IMR-90 (cell line): Measurements from ENCODE around the gene ERCC6. TPM values are rescaled to one million over a fixed set of nuclear protein-coding genes. Genes with fewer than 3 reads are reported as not detected.

Experiments
- ATAC-seq: fragments of 200-7000 bp; cut with Tn5 transposase; 2 replicates; pipeline ENCODE4 v1.9.1; 2020; ENCODE audit warnings: low read depth, mild to moderate bottlenecking, moderate library complexity
- BruUV-seq: library from RNA; stranded (reverse); fragments of 400-500 nt; replicated peaks from 2 replicates; lab custom pipeline; 2021; lab: Mats Ljungman, UMichigan
- CTCF ChIA-PET: fragments of 300-600 bp; formaldehyde crosslinking; extraction: SDS; loops from one replicate; lab custom pipeline; 2021; ENCODE audit warnings: antibody characterized with exemption; lab: Yijun Ruan, JAX
- POLR2A ChIA-PET: fragments of 300-600 bp; sonication (Branson Sonifier 250); formaldehyde crosslinking; loops from one replicate; lab custom pipeline; 2022; ENCODE audit warnings: antibody characterized with exemption; ENCODE audit not compliant: unreplicated experiment; lab: Charles Lee
- DNase-seq: peaks from one replicate; pipeline ENCODE4 v3.0.0; 2013
- H2AFZ ChIP-seq: replicated peaks from 2 replicates; pipeline ENCODE3; 2013; ENCODE audit warnings: low read length, mild to moderate bottlenecking; ENCODE audit not compliant: poor library complexity
- H2AK5ac ChIP-seq: 2 replicates; pipeline ENCODE4 v1.6.1; 2013; ENCODE audit warnings: low read depth, low read length, inconsistent platforms
- H2AK9ac ChIP-seq: replicated peaks from 2 replicates; pipeline ENCODE3; 2013; ENCODE audit warnings: mild to moderate bottlenecking, low read depth, low read length, moderate library complexity; ENCODE audit not compliant: poor library complexity
- H2BK120ac ChIP-seq: 2 replicates; pipeline ENCODE4 v1.6.1; 2013; ENCODE audit warnings: low read depth, low read length, inconsistent platforms
- H2BK15ac ChIP-seq: 3 replicates; pipeline ENCODE4 v1.6.1; 2013; ENCODE audit warnings: low read depth, low read length, inconsistent platforms
- H2BK20ac ChIP-seq: 2 replicates; pipeline ENCODE4 v1.6.1; 2013; ENCODE audit warnings: low read depth, mild to moderate bottlenecking, inconsistent platforms, low read length, moderate library complexity
- H2BK5ac ChIP-seq: 2 replicates; pipeline ENCODE4 v1.6.1; 2013; ENCODE audit warnings: mild to moderate bottlenecking, low read depth, low read length, inconsistent platforms; ENCODE audit not compliant: poor library complexity, severe bottlenecking
- H3K14ac ChIP-seq: replicated peaks from 2 replicates; pipeline ENCODE4 v1.6.1; 2013; ENCODE audit warnings: low read depth, low read length, inconsistent platforms
- H3K18ac ChIP-seq: 2 replicates; pipeline ENCODE4 v1.6.1; 2013; ENCODE audit warnings: low read depth, low read length, control low read depth
- H3K23ac ChIP-seq: 2 replicates; pipeline ENCODE4 v1.6.1; 2013; ENCODE audit warnings: low read depth, low read length, inconsistent platforms
- H3K27ac ChIP-seq: 2 replicates; pipeline ENCODE4 v1.5.1; 2013; ENCODE audit warnings: mild to moderate bottlenecking, control low read depth, low read length; ENCODE audit not compliant: insufficient read depth
- H3K27me3 ChIP-seq: 2 replicates; pipeline ENCODE4 v1.6.1; 2013; ENCODE audit warnings: low read length; ENCODE audit not compliant: control insufficient read depth, insufficient read depth
- H3K36me3 ChIP-seq: 2 replicates; pipeline ENCODE4 v1.6.1; 2013; ENCODE audit warnings: low read length, mixed read lengths; ENCODE audit not compliant: control insufficient read depth, insufficient read depth
- H3K4ac ChIP-seq: 2 replicates; pipeline ENCODE4 v1.6.1; 2013; ENCODE audit warnings: low read depth, low read length, inconsistent platforms
- H3K4me1 ChIP-seq: 2 replicates; pipeline ENCODE4 v1.6.1; 2013; ENCODE audit warnings: low read length, mixed read lengths; ENCODE audit not compliant: control insufficient read depth, insufficient read depth
- H3K4me2 ChIP-seq: 2 replicates; pipeline ENCODE4 v1.6.1; 2013; ENCODE audit warnings: low read depth, mild to moderate bottlenecking, control low read depth, low read length, moderate library complexity
- H3K4me3 ChIP-seq: 2 replicates; pipeline ENCODE4 v1.5.1; 2013; ENCODE audit warnings: low read depth, mild to moderate bottlenecking, control low read depth, low read length, moderate library complexity; ENCODE audit not compliant: insufficient read depth
- H3K56ac ChIP-seq: 2 replicates; pipeline ENCODE4 v1.6.1; 2013; ENCODE audit warnings: low read length, inconsistent platforms; ENCODE audit not compliant: insufficient read depth; ENCODE audit errors: extremely low read depth
- H3K79me1 ChIP-seq, 2 experiments: 2 replicates each; pipeline ENCODE4 v1.6.1; 2013; ENCODE audit warnings: low read length in 2 of 2, inconsistent platforms in 1 of 2, low read depth in 1 of 2
- H3K9ac ChIP-seq: 2 replicates; pipeline ENCODE4 v1.6.1; 2013; ENCODE audit warnings: low read depth, low read length, control low read depth
- H3K9me1 ChIP-seq: 2 replicates; pipeline ENCODE4 v1.6.1; 2013; ENCODE audit warnings: low read length, inconsistent platforms; ENCODE audit not compliant: insufficient read depth
- H3K9me3 ChIP-seq: 2 replicates; pipeline ENCODE4 v1.6.1; 2013; ENCODE audit warnings: low read length; ENCODE audit not compliant: control insufficient read depth, insufficient read depth
- H4K20me1 ChIP-seq: 2 replicates; pipeline ENCODE4 v1.6.1; 2013; ENCODE audit warnings: low read length, inconsistent platforms; ENCODE audit not compliant: insufficient read depth
- H4K5ac ChIP-seq: 2 replicates; pipeline ENCODE4 v1.6.1; 2013; ENCODE audit warnings: mild to moderate bottlenecking, low read depth, low read length, control low read depth
- H4K8ac ChIP-seq, 2 experiments: 2 replicates each; pipeline ENCODE4 v1.6.1; 2013; ENCODE audit warnings: low read depth in 2 of 2, low read length in 2 of 2, control low read depth in 1 of 2, inconsistent platforms in 1 of 2
- H4K91ac ChIP-seq: 2 replicates; pipeline ENCODE4 v1.6.1; 2013; ENCODE audit warnings: low read depth, low read length, inconsistent platforms; ENCODE audit not compliant: insufficient read depth
- CHD1 ChIP-seq: IDR thresholded peaks from 2 replicates; pipeline ENCODE4 v1.6.1; 2012; ENCODE audit warnings: low read depth, low read length, improper control_type of control experiment
- CTCF ChIP-seq: conservative IDR thresholded peaks from 2 replicates; pipeline ENCODE4 v1.5.1; 2012; ENCODE audit warnings: mild to moderate bottlenecking, low read depth, low read length, improper control_type of control experiment
- ELK1 ChIP-seq: fragments of 150-350 bp; IDR thresholded peaks from 2 replicates; pipeline ENCODE4 v1.6.1; 2016; ENCODE audit warnings: low read depth, mild to moderate bottlenecking, low read length, moderate library complexity, borderline replicate concordance
- FOS ChIP-seq: fragments of 150-350 bp; IDR thresholded peaks from 2 replicates; pipeline ENCODE4 v1.6.1; 2016; ENCODE audit warnings: low read depth, low read length
- MAFK ChIP-seq: IDR thresholded peaks from 2 replicates; pipeline ENCODE4 v1.6.1; 2012; ENCODE audit warnings: low read depth, low read length, improper control_type of control experiment
- MAZ ChIP-seq: IDR thresholded peaks from 2 replicates; pipeline ENCODE4 v1.6.1; 2012; ENCODE audit warnings: low read depth, mild to moderate bottlenecking, low read length, improper control_type of control experiment, moderate library complexity, borderline replicate concordance
- MXI1 ChIP-seq: IDR thresholded peaks from 2 replicates; pipeline ENCODE4 v1.6.1; 2012; ENCODE audit warnings: low read depth, mild to moderate bottlenecking, low read length, moderate library complexity, borderline replicate concordance
- NFE2L2 ChIP-seq: fragments of 150-350 bp; IDR thresholded peaks from 2 replicates; pipeline ENCODE4 v1.6.1; 2016; ENCODE audit warnings: low read depth, mild to moderate bottlenecking, low read length
- POLR2A ChIP-seq: IDR thresholded peaks from 2 replicates; pipeline ENCODE4 v1.6.1; 2012; ENCODE audit warnings: mild to moderate bottlenecking, low read depth, low read length
- RAD21 ChIP-seq: IDR thresholded peaks from 2 replicates; pipeline ENCODE4 v1.6.1; 2012; ENCODE audit warnings: low read length, improper control_type of control experiment
- RCOR1 ChIP-seq: IDR thresholded peaks from 2 replicates; pipeline ENCODE4 v1.6.1; 2012; ENCODE audit warnings: mild to moderate bottlenecking, low read length, improper control_type of control experiment; ENCODE audit not compliant: insufficient replicate concordance
- SMC3 ChIP-seq: fragments of 150-350 bp; IDR thresholded peaks from 2 replicates; pipeline ENCODE4 v1.6.1; 2016; ENCODE audit warnings: low read depth, mild to moderate bottlenecking, antibody characterized with exemption, low read length, moderate library complexity
- WGBS, 2 experiments: methylation state at CpG; one replicate each; pipeline versions ENCODE4 v1.1.5 to v1.1.7; 2013; ENCODE audit warnings: missing lambda C conversion rate in 2 of 2; ENCODE audit not compliant: insufficient read length in 1 of 2; ENCODE audit errors: extremely low coverage in 2 of 2; 5-methylcytosine and 5-hydroxymethylcytosine counted together
- dilution Hi-C: fragments of 300-500 bp; cut with HindIII; formaldehyde crosslinking; loops from one replicate; pipeline ENCODE4 v1.14.3; 2018; ENCODE audit warnings: low sequenced_read_pairs; ENCODE audit not compliant: unreplicated experiment
- in situ Hi-C: fragments of 300-500 bp; cut with MboI; formaldehyde crosslinking; loops from 3 replicates; pipeline ENCODE4 v1.14.3; 2019; ENCODE audit warnings: low sequenced_read_pairs, inconsistent platforms, mixed read lengths
- intact Hi-C: fragments of 100-400 bp; cut with micrococcal nuclease; formaldehyde crosslinking; loops from 2 replicates; pipeline ENCODE4 v1.10.0; 2022
- polyA plus RNA-seq, 3 experiments: library from polyadenylated mRNA; depleted of rRNA; stranded (reverse); fragments of >200 nt; gene quantifications; 2 replicates each; pipeline ENCODE4 v1.2.3, GENCODE V29; 2012; ENCODE audit warnings: low replicate concordance in 1 of 3
- total RNA-seq: library from RNA; depleted of rRNA; stranded (reverse); fragments of >200 nt; gene quantifications from 2 replicates; pipeline ENCODE4 v1.2.3, GENCODE V29; 2012

The ERCC6 gene
- total and polyA plus RNA-seq, 2 of the 4 experiments (the other 2 are of a cell fraction) = 7.3 to 14.9 TPM

GRCh38 chr10:49518982-49519578 lies 19.8 kb downstream of the ERCC6 start:
- no peak overlapping the region for H4K8ac ChIP-seq
- H3K23ac ChIP-seq = no peak overlapping the region
- no peak overlapping the region for H3K4me2 ChIP-seq
- H3K18ac ChIP-seq = no peak overlapping the region
- H3K9ac ChIP-seq = no peak overlapping the region
- dilution Hi-C loops = no loop called here
- peak; percentile 54 for DNase-seq
- H2AK9ac ChIP-seq = no peak overlapping the region
- no peak overlapping the region for H3K56ac ChIP-seq
- no peak for TF ChIP-seq FOS
- TF ChIP-seq SMC3 = peak; percentile 67
- TF ChIP-seq CTCF = peak; percentile 78
- no peak for TF ChIP-seq ELK1
- no peak for TF ChIP-seq RCOR1
- no peak for TF ChIP-seq MAFK
- no peak for TF ChIP-seq MXI1
- no peak for TF ChIP-seq POLR2A
- peak; percentile 37; the same call in 1 of the 2 replicates for TF ChIP-seq MAZ
- TF ChIP-seq CHD1 = no peak
- TF ChIP-seq RAD21 = peak; percentile 78
- TF ChIP-seq NFE2L2 = no peak
- H4K91ac ChIP-seq = no peak overlapping the region
- no peaks in the 10 kb centered on the region for H3K9me3 ChIP-seq
- no peaks in the 10 kb centered on the region for H3K9me1 ChIP-seq
- no peaks in the 10 kb centered on the region for H3K27me3 ChIP-seq
- H3K14ac ChIP-seq = no peak overlapping the region
- no peak overlapping the region for H2AFZ ChIP-seq
- no peak overlapping the region for H3K4ac ChIP-seq
- CTCF ChIA-PET = interaction anchor here (0.6 to 1.8 kb wide), 6 partner anchors 11 to 862 kb away, joined by 3 to 11 read pairs (median 4); no protein-coding TSS in a partner anchor
- BruUV-seq = no TSS peak
- H4K20me1 ChIP-seq = no peaks in the 10 kb centered on the region
- no peak overlapping the region for H2AK5ac ChIP-seq
- no peak overlapping the region for H2BK15ac ChIP-seq
- H3K79me1 ChIP-seq = no peaks in the 10 kb centered on the region; a peak in 2 of 4 replicates
- peak; percentile 93 for ATAC-seq
- POLR2A ChIA-PET = interaction anchor here (0.5 kb wide), 1 partner anchor 106 kb away, joined by 5 read pairs; no protein-coding TSS in a partner anchor
- no peak overlapping the region for H3K27ac ChIP-seq
- intact Hi-C loops = loop anchor here (1.0 to 10.0 kb wide), 4 partner anchors 112 to 964 kb away; no protein-coding TSS in a partner anchor
- no peak overlapping the region for H2BK5ac ChIP-seq
- in situ Hi-C loops = loop anchor here (5.0 to 25.0 kb wide), 3 partner anchors 107 to 957 kb away; no protein-coding TSS in a partner anchor
- H3K4me3 ChIP-seq = no peak overlapping the region
- no peak overlapping the region for H4K5ac ChIP-seq
- no CpG with 5 or more reads among the region's 3 CpGs for WGBS, 2 experiments
- no peaks in the 10 kb centered on the region for H3K4me1 ChIP-seq
- H2BK120ac ChIP-seq = no peak overlapping the region
- H2BK20ac ChIP-seq = no peak overlapping the region
- H3K36me3 ChIP-seq = peaks cover 10% of the 10 kb centered on the region
